ENCODE measurements around the gene SLC25A34.

GRCh38 chr1:15785683-15786082 is 49.6 kb downstream of the SLC25A34 start:
- TF ChIP-seq POLR2A (IDR thresholded peaks at IDR 0.05), result no peak
- no peak for TF ChIP-seq CTCF (IDR thresholded peaks at IDR 0.05)

Measured in ovary (tissue), 3 donors.